Rectal smooth muscle tissue (tissue), 1 donor: Measurements from ENCODE around the gene ZCCHC7.
"Not testable (repeated sequence)": the region's sequence is repeated elsewhere in the genome, so short reads cannot be mapped to it uniquely, and the experiment has no call there.

ENCODE experiments used
- H3K27ac ChIP-seq: one replicate; pipeline ENCODE4 v1.7.0; 2013; ENCODE audit warnings: low read depth, low read length, inconsistent platforms
- H3K27me3 ChIP-seq: one replicate; pipeline ENCODE4 v1.7.0; 2013; ENCODE audit warnings: low read length; ENCODE audit not compliant: control insufficient read depth, insufficient read depth
- H3K36me3 ChIP-seq: one replicate; pipeline ENCODE4 v1.7.0; 2013; ENCODE audit warnings: low read length; ENCODE audit not compliant: control insufficient read depth, insufficient read depth
- H3K4me1 ChIP-seq: one replicate; pipeline ENCODE4 v1.7.0; 2013; ENCODE audit warnings: low read length; ENCODE audit not compliant: control insufficient read depth, insufficient read depth
- H3K4me3 ChIP-seq: one replicate; pipeline ENCODE4 v1.7.0; 2013; ENCODE audit warnings: low read length
- H3K9ac ChIP-seq: one replicate; pipeline ENCODE4 v1.7.0; 2013; ENCODE audit warnings: low read length

The ZCCHC7 gene

GRCh38 chr9:37383876-37384746, 263.7 kb downstream of the ZCCHC7 start:
- Histone ChIP-seq H3K4me3 (no peak overlapping the region), H3K27ac (no peak overlapping the region), H3K9ac (no peak overlapping the region), H3K27me3 (no peaks in the 10 kb centered on the region), H3K4me1 (no peaks in the 10 kb centered on the region), H3K36me3 (no peaks in the 10 kb centered on the region)

- no peaks in the 10 kb centered on the region for H3K27me3 ChIP-seq
- no peaks in the 10 kb centered on the region for H3K4me1 ChIP-seq
- no peak overlapping the region for H3K4me3 ChIP-seq
- H3K36me3 ChIP-seq, result no peaks in the 10 kb centered on the region
- H3K9ac ChIP-seq, result no peak overlapping the region
- H3K27ac ChIP-seq, result no peak overlapping the region
Measured at GRCh38 chr9:37385286-37385685, 264.9 kb downstream of the ZCCHC7 start.

- Histone ChIP-seq H3K36me3 (no peaks in the 10 kb centered on the region), H3K27ac (no peak overlapping the region), H3K9ac (no peak overlapping the region), H3K4me3 (no peak overlapping the region), H3K27me3 (no peaks in the 10 kb centered on the region), H3K4me1 (no peaks in the 10 kb centered on the region)
Measured at GRCh38 chr9:37386988-37387387, 266.6 kb downstream of the ZCCHC7 start.

- no peaks in the 10 kb centered on the region for H3K4me1 ChIP-seq
- no peaks in the 10 kb centered on the region for H3K36me3 ChIP-seq
- no peaks in the 10 kb centered on the region for H3K27me3 ChIP-seq
- H3K27ac ChIP-seq, result no peak overlapping the region
- H3K9ac ChIP-seq, result no peak overlapping the region
- no peak overlapping the region for H3K4me3 ChIP-seq
Measured at GRCh38 chr9:37390759-37391158, 270.4 kb downstream of the ZCCHC7 start.

GRCh38 chr9:37392272-37392671, 271.9 kb downstream of the ZCCHC7 start:
- no peaks in the 10 kb centered on the region for H3K27me3 ChIP-seq
- H3K36me3 ChIP-seq, result no peaks in the 10 kb centered on the region
- H3K4me1 ChIP-seq, result no peaks in the 10 kb centered on the region
- no peak overlapping the region for H3K9ac ChIP-seq
- no peak overlapping the region for H3K4me3 ChIP-seq
- H3K27ac ChIP-seq, result no peak overlapping the region

- no peaks in the 10 kb centered on the region for H3K4me1 ChIP-seq
- no peaks in the 10 kb centered on the region for H3K36me3 ChIP-seq
- no peak overlapping the region for H3K9ac ChIP-seq
- no peak overlapping the region for H3K4me3 ChIP-seq
- H3K27me3 ChIP-seq, result no peaks in the 10 kb centered on the region
- H3K27ac ChIP-seq, result no peak overlapping the region
Measured at GRCh38 chr9:37395229-37395628, 274.9 kb downstream of the ZCCHC7 start.

GRCh38 chr9:37395663-37396062, 275.3 kb downstream of the ZCCHC7 start:
- H3K36me3 ChIP-seq, result no peaks in the 10 kb centered on the region
- no peak overlapping the region for H3K4me3 ChIP-seq
- no peak overlapping the region for H3K9ac ChIP-seq
- no peaks in the 10 kb centered on the region for H3K4me1 ChIP-seq
- H3K27me3 ChIP-seq, result no peaks in the 10 kb centered on the region
- H3K27ac ChIP-seq, result no peak overlapping the region

GRCh38 chr9:37397948-37398347, 277.6 kb downstream of the ZCCHC7 start:
- not testable (repeated sequence) for H3K9ac ChIP-seq, H3K36me3 ChIP-seq, H3K27me3 ChIP-seq, H3K27ac ChIP-seq, H3K4me1 ChIP-seq, H3K4me3 ChIP-seq

GRCh38 chr9:37398464-37399025, 278.2 kb downstream of the ZCCHC7 start:
- Histone ChIP-seq H3K27ac (no peak overlapping the region), H3K27me3 (no peaks in the 10 kb centered on the region), H3K9ac (no peak overlapping the region), H3K4me3 (no peak overlapping the region), H3K36me3 (no peaks in the 10 kb centered on the region), H3K4me1 (no peaks in the 10 kb centered on the region)

- Histone ChIP-seq H3K27me3 (no peaks in the 10 kb centered on the region), H3K9ac (no peak overlapping the region), H3K36me3 (no peaks in the 10 kb centered on the region), H3K4me1 (no peaks in the 10 kb centered on the region), H3K27ac (no peak overlapping the region), H3K4me3 (no peak overlapping the region)
Measured at GRCh38 chr9:37399336-37399735, 279.0 kb downstream of the ZCCHC7 start.

GRCh38 chr9:37404590-37404989, 284.2 kb downstream of the ZCCHC7 start:
- no peak overlapping the region for H3K9ac ChIP-seq
- H3K27ac ChIP-seq, result no peak overlapping the region
- no peaks in the 10 kb centered on the region for H3K4me1 ChIP-seq
- H3K36me3 ChIP-seq, result no peaks in the 10 kb centered on the region
- no peak overlapping the region for H3K4me3 ChIP-seq
- no peaks in the 10 kb centered on the region for H3K27me3 ChIP-seq

GRCh38 chr9:37405350-37405749, 285.0 kb downstream of the ZCCHC7 start:
- H3K4me3 ChIP-seq, result no peak overlapping the region
- no peak overlapping the region for H3K9ac ChIP-seq
- H3K36me3 ChIP-seq, result no peaks in the 10 kb centered on the region
- no peaks in the 10 kb centered on the region for H3K4me1 ChIP-seq
- no peaks in the 10 kb centered on the region for H3K27me3 ChIP-seq
- H3K27ac ChIP-seq, result no peak overlapping the region
